Natural killer cell (primary cell): ENCODE measurements around the gene CD7. TPM values are rescaled to one million over a fixed set of nuclear protein-coding genes. Genes with fewer than 3 reads are reported as not detected.

Experiments
- ATAC-seq, 3 donors: fragments of 150-1000 bp in 2 of 3; fragments of 200-7000 bp in 1 of 3; cut with Tn5 transposase; 1 replicate in 1 of 3; 2 replicates in 2 of 3; pipeline ENCODE4 v1.10.0; 2021; ENCODE audit warnings: mild to moderate bottlenecking in 2 of 3, moderate library complexity in 2 of 3
- DNase-seq, 2 donors: peaks; one replicate each; pipeline versions ENCODE4 v3.0.0 to v3.0.0-alpha.2; 2013 to 2021; ENCODE audit warnings: mixed read lengths in 1 of 2
- H3K27ac ChIP-seq: one replicate; pipeline ENCODE4 v1.5.1; 2013; ENCODE audit warnings: mild to moderate bottlenecking, low read length
- H3K27me3 ChIP-seq: one replicate; pipeline ENCODE4 v1.6.1; 2013; ENCODE audit warnings: low read length; ENCODE audit not compliant: control insufficient read depth, insufficient read depth
- H3K36me3 ChIP-seq: one replicate; pipeline ENCODE4 v1.6.1; 2013; ENCODE audit warnings: low read length; ENCODE audit not compliant: control insufficient read depth, insufficient read depth
- H3K4me1 ChIP-seq: one replicate; pipeline ENCODE4 v1.6.1; 2013; ENCODE audit warnings: low read length; ENCODE audit not compliant: control insufficient read depth, insufficient read depth
- H3K4me3 ChIP-seq: one replicate; pipeline ENCODE4 v1.5.1; 2013; ENCODE audit warnings: low read length
- H3K9me3 ChIP-seq: one replicate; pipeline ENCODE4 v1.6.1; 2013; ENCODE audit warnings: low read length; ENCODE audit not compliant: control insufficient read depth, insufficient read depth
- H3K27ac Mint-ChIP-seq, 2 donors: one replicate each; pipeline ENCODE4 v1.8.0; 2022; ENCODE audit warnings: mild to moderate bottlenecking in 2 of 2, mixed read lengths in 2 of 2, moderate library complexity in 1 of 2
- H3K27me3 Mint-ChIP-seq, 2 donors: one replicate each; pipeline ENCODE4 v1.8.0; 2022; ENCODE audit warnings: low read depth in 2 of 2, mixed read lengths in 2 of 2
- H3K36me3 Mint-ChIP-seq: one replicate; pipeline ENCODE4 v1.8.0; 2022; ENCODE audit warnings: mixed read lengths
- H3K4me1 Mint-ChIP-seq, 2 donors: one replicate each; pipeline ENCODE4 v1.8.0; 2022; ENCODE audit warnings: mixed read lengths in 2 of 2
- H3K4me3 Mint-ChIP-seq: one replicate; pipeline ENCODE4 v1.8.0; 2022; ENCODE audit warnings: mild to moderate bottlenecking, moderate library complexity, mixed read lengths
- H3K9me3 Mint-ChIP-seq, 2 donors: one replicate each; pipeline ENCODE4 v1.8.0; 2022; ENCODE audit warnings: mixed read lengths in 2 of 2
- CTCF ChIP-seq: fragments of 200-600 bp; IDR thresholded peaks from one replicate; pipeline ENCODE4 v1.8.0; 2022; ENCODE audit warnings: antibody characterized with exemption
- WGBS: methylation state at CpG from one replicate; pipeline ENCODE4 v1.1.7; 2013; ENCODE audit warnings: missing lambda C conversion rate; ENCODE audit not compliant: insufficient coverage; 5-methylcytosine and 5-hydroxymethylcytosine counted together
- intact Hi-C: fragments of 100-400 bp; cut with micrococcal nuclease; formaldehyde crosslinking; loops from one replicate; pipeline ENCODE4 v1.14.2; 2022
- total RNA-seq, 4 donors: library from RNA; stranded (reverse); fragments of 120-200 nt in 1 of 4; gene quantifications; one replicate each; pipeline versions ENCODE4 v1.2.3 to v1.2.4, GENCODE V29; 2013 to 2022

Gene CD7
- total RNA-seq, 3 donors from 2014 or later (not counting 1 experiment from before 2014, with no cell fraction given), result 464 to 564 (median 522) TPM

GRCh38 chr17:82302568-82302963, 14.8 kb downstream of the CD7 start:
- H3K4me1 ChIP-seq, result peaks cover 100% of the 10 kb centered on the region
- no peak for DNase-seq
- H3K36me3 ChIP-seq, result no peaks in the 10 kb centered on the region
- no peaks in the 10 kb centered on the region for H3K36me3 Mint-ChIP-seq
- peak overlapping the region; percentile 2 for H3K4me3 ChIP-seq
- peaks cover 67 to 90% of the 10 kb centered on the region in 2 donors for H3K4me1 Mint-ChIP-seq
- H3K9me3 Mint-ChIP-seq, result no peaks in the 10 kb centered on the region
- intact Hi-C loops, result loop anchor here (2.0 kb wide), 1 partner anchor 14 kb away; the partner anchor contains the start of gene CD7
- peak overlapping the region; percentile 78 for H3K27ac ChIP-seq
- peak overlapping the region; percentile 85 for H3K4me3 Mint-ChIP-seq
- H3K9me3 ChIP-seq, result no peaks in the 10 kb centered on the region
- H3K27ac Mint-ChIP-seq, result peak overlapping the region; percentile 99
- no peaks in the 10 kb centered on the region for H3K27me3 ChIP-seq
- 50% methylated on average over 15 of the region's 15 CpGs for WGBS
- H3K27me3 Mint-ChIP-seq, result no peaks in the 10 kb centered on the region
- no peak for ATAC-seq
- TF ChIP-seq CTCF, result no peak

- Histone ChIP-seq H3K9me3 (no peaks in the 10 kb centered on the region), H3K4me3 (peak overlapping the region; percentile 2), H3K4me1 (peaks cover 100% of the 10 kb centered on the region), H3K36me3 (no peaks in the 10 kb centered on the region), H3K27ac (peak overlapping the region; percentile 78), H3K27me3 (no peaks in the 10 kb centered on the region)
- Mint-ChIP-seq H3K36me3 (no peaks in the 10 kb centered on the region), H3K4me3 (peak overlapping the region; percentile 82), H3K4me1 (peaks cover 72 to 94% of the 10 kb centered on the region in 2 donors), H3K27me3 (no peaks in the 10 kb centered on the region), H3K27ac (peak overlapping the region; percentile 99), H3K9me3 (no peaks in the 10 kb centered on the region)
- no peak for ATAC-seq
- no peak for TF ChIP-seq CTCF
- peak in 1 of 2 donors; percentile 75 for DNase-seq
- intact Hi-C loops, result loop anchor here (2.0 kb wide), 1 partner anchor 15 kb away; the partner anchor contains the start of gene CD7
- WGBS, result 8% methylated on average over 20 of the region's 23 CpGs
Measured at GRCh38 chr17:82301916-82302567, 15.4 kb downstream of the CD7 start.

GRCh38 chr17:82301300-82301915, 16.0 kb downstream of the CD7 start:
- 78% methylated on average over 12 of the region's 12 CpGs for WGBS
- Histone ChIP-seq H3K27ac (peak overlapping the region; percentile 78), H3K4me1 (peaks cover 100% of the 10 kb centered on the region), H3K4me3 (no peak overlapping the region), H3K9me3 (no peaks in the 10 kb centered on the region), H3K27me3 (no peaks in the 10 kb centered on the region), H3K36me3 (no peaks in the 10 kb centered on the region)
- H3K9me3 Mint-ChIP-seq, result no peaks in the 10 kb centered on the region
- DNase-seq, result peak in 1 of 2 donors; percentile 32
- peak overlapping the region; percentile 99 for H3K27ac Mint-ChIP-seq
- H3K4me3 Mint-ChIP-seq, result peak overlapping the region; percentile 74
- H3K27me3 Mint-ChIP-seq, result no peaks in the 10 kb centered on the region
- TF ChIP-seq CTCF, result no peak
- ATAC-seq, result no peak
- intact Hi-C loops, result no loop called here
- no peaks in the 10 kb centered on the region for H3K36me3 Mint-ChIP-seq
- peaks cover 68 to 94% of the 10 kb centered on the region in 2 donors for H3K4me1 Mint-ChIP-seq
